ENCODE data around the gene CRACR2B. TPM values are rescaled to one million over a fixed set of nuclear protein-coding genes. Genes with fewer than 3 reads are reported as not detected.
A peak's percentile ranks its signal among the peaks of the same experiment; 100 is the strongest.

CRACR2B gene
- total and polyA plus RNA-seq, 2 experiments from 2014 or later, result 2.0 to 2.3 TPM

DNA sequence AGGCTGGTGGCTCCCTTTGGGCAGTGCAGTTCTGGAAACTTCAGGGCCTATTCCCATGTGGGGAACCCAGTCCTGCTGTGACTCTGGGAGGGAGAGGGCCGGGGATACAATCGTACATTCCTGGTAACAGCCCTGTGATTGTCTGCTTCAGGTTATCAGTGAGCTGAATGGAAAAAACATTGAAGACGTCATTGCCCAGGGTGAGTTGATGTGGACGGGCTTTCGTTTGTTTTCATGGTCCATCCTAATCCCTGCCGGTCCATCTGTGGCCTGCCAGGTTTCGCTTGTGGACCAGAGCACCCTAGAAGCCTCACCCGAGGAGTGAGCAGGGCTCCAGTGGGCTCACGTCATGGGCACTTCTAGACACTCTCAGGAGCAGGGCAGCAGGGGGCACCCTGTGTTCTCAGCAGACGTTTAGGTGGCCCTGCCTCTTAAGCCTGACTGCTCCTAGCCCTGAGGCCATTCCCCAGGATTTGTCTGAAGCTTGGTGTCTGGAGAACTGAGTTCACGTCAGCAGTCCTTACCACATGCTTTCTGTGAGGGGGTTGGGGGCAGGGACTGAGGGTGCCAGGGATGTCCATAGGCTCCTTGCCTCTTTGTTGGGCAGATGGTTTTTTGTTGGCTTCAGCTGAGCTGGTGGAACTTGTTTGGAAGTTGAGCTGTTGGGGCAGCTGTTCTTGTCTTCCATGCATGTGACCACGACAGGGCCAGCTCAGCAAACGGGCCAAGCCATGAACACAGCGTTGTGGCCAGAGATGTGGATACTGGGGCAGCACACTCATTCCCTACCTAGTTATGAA is 16.1 kb upstream of the CRACR2B start:
- Histone ChIP-seq H3K9me3 (ENCODE audit: low read depth) (no peaks in the 10 kb centered on the region), H3K9me2 (ENCODE audit: insufficient read depth) (no peaks in the 10 kb centered on the region), H3K27ac (peak overlapping the region; percentile 32; the same call in 1 of the 2 replicates), H3K4me3 (peak overlapping the region; percentile 86), H3K79me2 (ENCODE audit: insufficient read depth) (peaks cover 63% of the 10 kb centered on the region), H3K4me2 (ENCODE audit: unreplicated experiment) (peak overlapping the region; percentile 94), H2AFZ (no peak overlapping the region), H3F3A (ENCODE audit: insufficient read depth) (peaks cover 34% of the 10 kb centered on the region), H3K27me3 (replicated peaks; ENCODE audit: insufficient read depth) (no peaks in the 10 kb centered on the region), H4K20me1 (ENCODE audit: insufficient read depth) (no peaks in the 10 kb centered on the region; the same call in 1 of the 2 replicates), H3K4me1 (ENCODE audit: insufficient read depth) (peaks cover 20% of the 10 kb centered on the region), H3K9ac (peak overlapping the region; percentile 95), H3K36me3 (ENCODE audit: low read depth) (peaks cover 19% of the 10 kb centered on the region)
- TF ChIP-seq EZH2phosphoT487 (IDR thresholded peaks at IDR 0.05; ENCODE audit: insufficient read depth, low read depth) (no peak), EZH2 (IDR thresholded peaks at IDR 0.05; ENCODE audit: insufficient read depth, poor library complexity, severe bottlenecking) (no peak)
- WGBS, 2 experiments (ENCODE audit: low coverage in 1 of 2, low lambda C conversion rate in 2 of 2, missing lambda C conversion rate in 2 of 2), result 69 to 70% methylated on average over 14 of the region's 14 CpGs
- in situ Hi-C loops (cut with MboI), result no loop called here
- peak; percentile 57 for DNase-seq

DNA sequence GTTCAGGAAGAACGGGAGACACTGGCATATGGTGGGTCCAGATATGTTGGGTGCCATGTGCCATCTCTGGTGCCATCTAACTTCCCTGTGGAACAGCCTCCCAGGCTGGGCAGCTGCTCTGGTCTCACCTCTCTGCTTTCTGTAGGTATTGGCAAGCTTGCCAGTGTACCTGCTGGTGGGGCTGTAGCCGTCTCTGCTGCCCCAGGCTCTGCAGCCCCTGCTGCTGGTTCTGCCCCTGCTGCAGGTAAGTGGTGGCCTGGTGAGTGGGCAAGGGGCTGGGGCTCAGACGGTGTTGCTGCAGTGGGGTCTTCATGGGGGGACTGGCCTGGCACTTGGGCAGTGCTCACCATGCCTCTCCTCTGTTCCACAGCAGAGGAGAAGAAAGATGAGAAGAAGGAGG is 15.3 kb upstream of the CRACR2B start:
- H2AFZ ChIP-seq, result no peak overlapping the region
- H3K9ac ChIP-seq, result peak overlapping the region; percentile 95; the same call in 1 of the 2 replicates
- TF ChIP-seq EZH2 (IDR thresholded peaks at IDR 0.05; ENCODE audit: insufficient read depth, poor library complexity, severe bottlenecking), result no peak
- no peak for TF ChIP-seq EZH2phosphoT487 (IDR thresholded peaks at IDR 0.05; ENCODE audit: insufficient read depth, low read depth)
- no peak overlapping the region for H3K27ac ChIP-seq
- WGBS, 2 experiments (ENCODE audit: low coverage in 1 of 2, low lambda C conversion rate in 2 of 2, missing lambda C conversion rate in 2 of 2), result 79 to 84% methylated on average over 3 of the region's 3 CpGs
- peaks cover 55% of the 10 kb centered on the region for H3K79me2 ChIP-seq (ENCODE audit: insufficient read depth)
- no peaks in the 10 kb centered on the region for H3K9me2 ChIP-seq (ENCODE audit: insufficient read depth)
- peaks cover 19% of the 10 kb centered on the region for H3K36me3 ChIP-seq (ENCODE audit: low read depth)
- no peak overlapping the region for H3K4me2 ChIP-seq (ENCODE audit: unreplicated experiment)
- H3K27me3 ChIP-seq (replicated peaks; ENCODE audit: insufficient read depth), result no peaks in the 10 kb centered on the region
- in situ Hi-C loops (cut with MboI), result no loop called here
- no peaks in the 10 kb centered on the region for H3K9me3 ChIP-seq (ENCODE audit: low read depth)
- no peak for DNase-seq
- H4K20me1 ChIP-seq (ENCODE audit: insufficient read depth), result no peaks in the 10 kb centered on the region; the same call in 1 of the 2 replicates
- H3F3A ChIP-seq (ENCODE audit: insufficient read depth), result peaks cover 34% of the 10 kb centered on the region
- H3K4me3 ChIP-seq, result no peak overlapping the region
- peaks cover 20% of the 10 kb centered on the region for H3K4me1 ChIP-seq (ENCODE audit: insufficient read depth)

DNA sequence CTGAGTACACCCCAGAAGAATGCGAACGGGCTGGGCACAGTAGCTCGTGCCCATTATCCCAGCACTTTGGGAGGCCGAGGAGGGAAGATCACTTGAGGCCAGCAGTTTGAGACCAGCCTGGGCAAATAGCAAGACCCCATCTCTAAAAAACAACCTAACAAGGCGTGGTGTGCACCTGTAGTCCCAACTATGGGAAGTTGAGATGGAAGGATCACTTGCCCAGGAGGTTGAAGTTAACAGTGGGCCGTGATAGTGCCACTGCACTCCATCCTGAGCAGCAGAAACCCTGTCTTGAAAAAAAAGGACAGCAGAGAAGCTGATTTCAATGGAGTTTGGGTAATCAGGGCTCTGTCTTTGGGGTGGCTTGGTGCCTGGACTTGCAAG is 14.7 kb upstream of the CRACR2B start:
- H3K27ac ChIP-seq, result no peak overlapping the region
- H3K9me2 ChIP-seq (ENCODE audit: insufficient read depth), result no peaks in the 10 kb centered on the region
- peaks cover 19% of the 10 kb centered on the region for H3K36me3 ChIP-seq (ENCODE audit: low read depth)
- H3K4me3 ChIP-seq, result no peak overlapping the region
- H3K4me2 ChIP-seq (ENCODE audit: unreplicated experiment), result no peak overlapping the region
- H4K20me1 ChIP-seq (ENCODE audit: insufficient read depth), result no peaks in the 10 kb centered on the region; the same call in 1 of the 2 replicates
- H3K27me3 ChIP-seq (replicated peaks; ENCODE audit: insufficient read depth), result no peaks in the 10 kb centered on the region
- 75 to 79% methylated on average over 6 of the region's 6 CpGs for WGBS, 2 experiments (ENCODE audit: low coverage in 1 of 2, low lambda C conversion rate in 2 of 2, missing lambda C conversion rate in 2 of 2)
- DNase-seq, result no peak
- peaks cover 34% of the 10 kb centered on the region for H3F3A ChIP-seq (ENCODE audit: insufficient read depth)
- peaks cover 16% of the 10 kb centered on the region for H3K4me1 ChIP-seq (ENCODE audit: insufficient read depth)
- H3K79me2 ChIP-seq (ENCODE audit: insufficient read depth), result peaks cover 48% of the 10 kb centered on the region
- TF ChIP-seq EZH2 (IDR thresholded peaks at IDR 0.05; ENCODE audit: insufficient read depth, poor library complexity, severe bottlenecking) (no peak), EZH2phosphoT487 (IDR thresholded peaks at IDR 0.05; ENCODE audit: insufficient read depth, low read depth) (no peak)
- H2AFZ ChIP-seq, result no peak overlapping the region
- H3K9ac ChIP-seq, result no peak overlapping the region
- in situ Hi-C loops (cut with MboI), result no loop called here
- no peaks in the 10 kb centered on the region for H3K9me3 ChIP-seq (ENCODE audit: low read depth)

DNA sequence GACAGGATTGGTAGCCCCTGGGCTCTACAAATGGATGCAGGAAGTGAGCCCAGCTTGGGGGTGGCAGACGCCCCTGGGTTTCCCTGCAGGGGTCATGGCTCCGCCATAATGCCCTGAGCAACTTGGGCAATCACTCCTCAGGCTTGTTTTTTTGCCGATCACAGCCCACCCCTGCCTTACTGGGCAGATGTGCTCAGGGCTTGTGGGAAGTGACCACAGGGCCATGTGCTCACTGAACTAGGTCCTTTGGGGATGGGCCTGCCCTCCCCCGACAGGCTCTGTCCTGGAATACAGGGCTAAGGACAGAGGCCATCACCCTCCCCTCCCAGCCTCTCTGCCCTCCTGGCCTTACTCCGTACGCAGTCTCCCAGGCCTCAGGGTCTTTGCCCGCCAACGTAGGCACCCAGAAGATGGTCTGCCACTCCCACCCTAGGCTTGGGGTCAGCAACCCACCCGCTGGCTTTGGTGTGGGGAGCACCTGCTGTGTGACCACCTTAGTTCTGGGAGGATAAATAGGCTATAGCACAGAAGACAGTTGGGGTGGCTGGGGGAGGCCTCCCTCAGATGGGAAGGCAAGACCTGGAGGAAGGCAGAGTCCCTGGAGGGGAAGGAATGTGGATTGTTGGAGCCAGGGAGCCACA is 14.1 kb upstream of the CRACR2B start:
- Histone ChIP-seq H3K9ac (no peak overlapping the region), H3F3A (ENCODE audit: insufficient read depth) (peaks cover 37% of the 10 kb centered on the region), H3K9me3 (ENCODE audit: low read depth) (no peaks in the 10 kb centered on the region), H3K27ac (no peak overlapping the region), H3K4me2 (ENCODE audit: unreplicated experiment) (no peak overlapping the region), H2AFZ (no peak overlapping the region), H3K79me2 (ENCODE audit: insufficient read depth) (peaks cover 43% of the 10 kb centered on the region), H3K27me3 (replicated peaks; ENCODE audit: insufficient read depth) (no peaks in the 10 kb centered on the region), H3K4me1 (ENCODE audit: insufficient read depth) (peaks cover 15% of the 10 kb centered on the region), H3K4me3 (no peak overlapping the region), H4K20me1 (ENCODE audit: insufficient read depth) (no peaks in the 10 kb centered on the region; the same call in 1 of the 2 replicates), H3K36me3 (ENCODE audit: low read depth) (peaks cover 19% of the 10 kb centered on the region), H3K9me2 (ENCODE audit: insufficient read depth) (no peaks in the 10 kb centered on the region)
- 67 to 70% methylated on average over 9 of the region's 9 CpGs for WGBS, 2 experiments (ENCODE audit: low coverage in 1 of 2, low lambda C conversion rate in 2 of 2, missing lambda C conversion rate in 2 of 2)
- TF ChIP-seq EZH2 (IDR thresholded peaks at IDR 0.05; ENCODE audit: insufficient read depth, poor library complexity, severe bottlenecking) (no peak), EZH2phosphoT487 (IDR thresholded peaks at IDR 0.05; ENCODE audit: insufficient read depth, low read depth) (no peak)
- in situ Hi-C loops (cut with MboI), result no loop called here
- DNase-seq, result no peak

All from GM23248 (cell line).